Measurements from ENCODE around the gene JPH4. TPM values are rescaled to one million over a fixed set of nuclear protein-coding genes. Genes with fewer than 3 reads are reported as not detected.

Gene JPH4
- total and polyA plus RNA-seq, 2 donors (not counting 3 experiments of a cell fraction or from before 2014, with no cell fraction given) = 0.06 TPM; not detected in 1

- POLR2A ChIA-PET = no interaction called here
- Histone ChIP-seq H3K4me2 (ENCODE audit: insufficient read depth, low read length) (no peak overlapping the region), H3K4me1 (ENCODE audit: control insufficient read depth, extremely low read depth, insufficient read depth, low read length) (no peaks in the 10 kb centered on the region), H2AFZ (ENCODE audit: low read depth, low read length) (no peak overlapping the region), H3K9me1 (replicated peaks; ENCODE audit: control insufficient read depth, extremely low read depth, insufficient read depth, low read length) (no peaks in the 10 kb centered on the region), H3K27me3 (ENCODE audit: control insufficient read depth in 2 of 2, insufficient read depth in 2 of 2, low read length in 2 of 2) (peaks cover 2 to 4% of the 10 kb centered on the region in 2 experiments), H3K9me3 (replicated peaks; ENCODE audit: control insufficient read depth, insufficient read depth, low read length) (no peaks in the 10 kb centered on the region), H3K36me3 (ENCODE audit: control insufficient read depth in 2 of 2, extremely low read depth in 1 of 2, insufficient read depth in 2 of 2, low read length in 2 of 2) (no peaks in the 10 kb centered on the region), H3K79me2 (ENCODE audit: control insufficient read depth, insufficient read depth, low read length) (no peaks in the 10 kb centered on the region), H3K4me3 (replicated peaks in 1 of 3; ENCODE audit: insufficient read depth in 1 of 3, low read depth in 1 of 3, low read length in 3 of 3) (no peak overlapping the region), H3K9ac (replicated peaks; ENCODE audit: extremely low read depth, insufficient read depth, low read length) (no peak overlapping the region), H3K27ac (ENCODE audit: insufficient read depth, low read depth, low read length) (no peak overlapping the region), H4K20me1 (replicated peaks; ENCODE audit: control insufficient read depth, extremely low read depth, insufficient read depth, low read length) (no peaks in the 10 kb centered on the region)
- intact Hi-C loops (cut with micrococcal nuclease) (no loop called here), dilution Hi-C loops (cut with MboI; ENCODE audit: extremely low pct_ligation_motif_present, low sequenced_read_pairs) (no loop called here)
- CTCF ChIA-PET = interaction anchor here (1.4 to 1.7 kb wide), 2 partner anchors 9 to 10 kb away, joined by 3 to 5 read pairs; no protein-coding TSS in a partner anchor
- FAIRE-seq (no peak), DNase-seq (ENCODE audit: low read depth, low spot score) (no peak)
- TF ChIP-seq FOS (IDR thresholded peaks at IDR 0.05; ENCODE audit: borderline replicate concordance, insufficient read depth, low read length) (no peak), GATA2 (IDR thresholded peaks at IDR 0.05; ENCODE audit: insufficient read depth, insufficient read length, low read depth, low read length) (no peak), POLR2AphosphoS5 (IDR thresholded peaks at IDR 0.05; ENCODE audit: insufficient read depth, low read depth, low read length) (no peak), JUN (IDR thresholded peaks at IDR 0.05; ENCODE audit: borderline replicate concordance, insufficient read depth, insufficient read length, low read depth) (no peak)
- no TSS peak for BruUV-seq (replicated peaks)
Observed at GRCh38 chr14:23622990-23623389, 44.4 kb upstream of the JPH4 start.

DNA sequence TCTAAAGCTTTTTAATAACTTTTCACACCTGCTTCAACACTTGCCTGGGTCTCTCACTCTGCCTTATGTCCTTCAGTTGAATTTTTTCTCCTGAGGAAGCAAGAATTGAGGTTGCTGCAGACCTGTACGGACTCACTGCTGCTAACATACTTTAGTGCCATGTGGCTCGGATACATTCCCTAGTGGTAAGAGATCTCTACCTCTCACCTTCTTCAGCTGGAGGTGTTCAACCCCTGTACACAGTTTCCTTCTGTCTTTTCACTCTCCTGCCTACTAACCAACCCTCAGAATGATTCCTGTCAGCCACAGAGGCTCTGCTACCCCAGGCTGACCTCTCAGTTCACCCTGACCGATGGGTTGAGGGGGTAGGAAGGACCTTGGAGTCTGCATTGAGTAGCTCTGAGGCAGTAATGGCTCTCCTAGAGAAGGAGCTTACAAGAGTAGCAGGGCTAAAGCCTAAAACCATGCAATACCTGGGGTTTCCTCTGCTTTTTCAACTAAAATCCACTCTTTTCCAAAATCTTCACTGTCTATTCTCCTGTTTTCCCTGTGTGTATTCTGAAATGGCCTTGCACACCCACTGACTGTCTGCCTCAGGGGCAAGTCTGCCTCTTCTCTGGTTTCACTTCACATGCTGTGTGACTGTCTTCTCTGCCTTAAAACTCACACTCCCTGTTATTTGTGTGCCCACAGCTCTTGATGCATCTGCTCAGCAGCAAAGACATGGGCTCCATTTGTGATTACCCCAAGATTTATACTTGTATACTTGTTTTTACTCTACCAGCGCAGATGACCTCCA lies 43.5 kb upstream of the JPH4 start:
- Histone ChIP-seq H3K36me3 (ENCODE audit: control insufficient read depth in 2 of 2, extremely low read depth in 1 of 2, insufficient read depth in 2 of 2, low read length in 2 of 2) (no peaks in the 10 kb centered on the region), H3K27ac (ENCODE audit: insufficient read depth, low read depth, low read length) (no peak overlapping the region), H4K20me1 (replicated peaks; ENCODE audit: control insufficient read depth, extremely low read depth, insufficient read depth, low read length) (no peaks in the 10 kb centered on the region), H3K9me1 (replicated peaks; ENCODE audit: control insufficient read depth, extremely low read depth, insufficient read depth, low read length) (no peaks in the 10 kb centered on the region), H3K4me2 (ENCODE audit: insufficient read depth, low read length) (no peak overlapping the region), H3K4me1 (ENCODE audit: control insufficient read depth, extremely low read depth, insufficient read depth, low read length) (no peaks in the 10 kb centered on the region), H3K79me2 (ENCODE audit: control insufficient read depth, insufficient read depth, low read length) (no peaks in the 10 kb centered on the region), H3K9me3 (replicated peaks; ENCODE audit: control insufficient read depth, insufficient read depth, low read length) (no peaks in the 10 kb centered on the region), H2AFZ (ENCODE audit: low read depth, low read length) (no peak overlapping the region), H3K9ac (replicated peaks; ENCODE audit: extremely low read depth, insufficient read depth, low read length) (no peak overlapping the region), H3K27me3 (ENCODE audit: control insufficient read depth in 2 of 2, insufficient read depth in 2 of 2, low read length in 2 of 2) (peaks cover 2 to 4% of the 10 kb centered on the region in 2 experiments), H3K4me3 (replicated peaks in 1 of 3; ENCODE audit: insufficient read depth in 1 of 3, low read depth in 1 of 3, low read length in 3 of 3) (no peak overlapping the region)
- dilution Hi-C loops (cut with MboI; ENCODE audit: extremely low pct_ligation_motif_present, low sequenced_read_pairs) (no loop called here), intact Hi-C loops (cut with micrococcal nuclease) (no loop called here)
- no peak for FAIRE-seq
- TF ChIP-seq MYC (IDR thresholded peaks at IDR 0.05; ENCODE audit: low read depth, low read length) (no peak), POLR2A (IDR thresholded peaks at IDR 0.05; ENCODE audit: low read depth, low read length) (no peak), EZH2 (IDR thresholded peaks at IDR 0.05; ENCODE audit: borderline replicate concordance, low read depth, low read length, severe bottlenecking) (no peak), POLR2AphosphoS5 (IDR thresholded peaks at IDR 0.05; ENCODE audit: insufficient read depth, low read depth, low read length) (no peak), FOS (IDR thresholded peaks at IDR 0.05; ENCODE audit: borderline replicate concordance, insufficient read depth, low read length) (no peak), MAX (IDR thresholded peaks at IDR 0.05; ENCODE audit: insufficient read depth, insufficient read length) (no peak), CTCF (IDR thresholded peaks at IDR 0.05; ENCODE audit: extremely low read depth in 1 of 2, insufficient read depth in 1 of 2, low read depth in 1 of 2, low read length in 2 of 2) (no peak)
- ChIA-PET CTCF (interaction anchor here (1.4 kb wide), 1 partner anchor 10 kb away, joined by 5 read pairs; no protein-coding TSS in a partner anchor), POLR2A (no interaction called here)
- BruUV-seq (replicated peaks) = no TSS peak
- no peak for DNase-seq (ENCODE audit: low read depth, low spot score)
